Glutamatergic neuron (in vitro differentiated cells): ENCODE results near the gene OGFOD3. TPM values are rescaled to one million over a fixed set of nuclear protein-coding genes. Genes with fewer than 3 reads are reported as not detected.

Experiments
- DNase-seq: peaks from one replicate; pipeline ENCODE4 v3.0.0; 2022
- H3K27ac Mint-ChIP-seq: one replicate; pipeline ENCODE4 v1.8.0; 2020; ENCODE audit warnings: mild to moderate bottlenecking, mixed read lengths, inconsistent platforms; ENCODE audit not compliant: unreplicated experiment
- H3K27me3 Mint-ChIP-seq: one replicate; pipeline ENCODE4 v1.8.0; 2020; ENCODE audit warnings: mild to moderate bottlenecking, moderate library complexity, mixed read lengths, inconsistent platforms; ENCODE audit not compliant: unreplicated experiment
- H3K36me3 Mint-ChIP-seq: one replicate; pipeline ENCODE4 v1.8.0; 2020; ENCODE audit warnings: mild to moderate bottlenecking, mixed read lengths, inconsistent platforms; ENCODE audit not compliant: unreplicated experiment
- H3K4me1 Mint-ChIP-seq: one replicate; pipeline ENCODE4 v1.8.0; 2020; ENCODE audit warnings: mild to moderate bottlenecking, low read depth, mixed read lengths, inconsistent platforms; ENCODE audit not compliant: unreplicated experiment
- H3K4me3 Mint-ChIP-seq: one replicate; pipeline ENCODE4 v1.8.0; 2020; ENCODE audit warnings: mild to moderate bottlenecking, mixed read lengths, inconsistent platforms; ENCODE audit not compliant: unreplicated experiment
- H3K9me3 Mint-ChIP-seq: one replicate; pipeline ENCODE4 v1.8.0; 2020; ENCODE audit warnings: mild to moderate bottlenecking, moderate library complexity, mixed read lengths, inconsistent platforms; ENCODE audit not compliant: unreplicated experiment
- CTCF ChIP-seq: fragments of 200-600 bp; sonication (generic); IDR thresholded peaks from one replicate; pipeline ENCODE4 v1.5.0; 2021; ENCODE audit not compliant: partially characterized antibody, unreplicated experiment
- total RNA-seq: library from RNA; stranded (reverse); fragmentation: NEBNext Ultra II Directional; extraction: Animal tissue kit (Norgen Biotek cat#: 25700); gene quantifications from one replicate; pipeline ENCODE4 v1.2.1, GENCODE V29; 2021; ENCODE audit not compliant: unreplicated experiment

The OGFOD3 gene
- total RNA-seq, 1 donor from 2014 or later: 23.0 TPM

DNA sequence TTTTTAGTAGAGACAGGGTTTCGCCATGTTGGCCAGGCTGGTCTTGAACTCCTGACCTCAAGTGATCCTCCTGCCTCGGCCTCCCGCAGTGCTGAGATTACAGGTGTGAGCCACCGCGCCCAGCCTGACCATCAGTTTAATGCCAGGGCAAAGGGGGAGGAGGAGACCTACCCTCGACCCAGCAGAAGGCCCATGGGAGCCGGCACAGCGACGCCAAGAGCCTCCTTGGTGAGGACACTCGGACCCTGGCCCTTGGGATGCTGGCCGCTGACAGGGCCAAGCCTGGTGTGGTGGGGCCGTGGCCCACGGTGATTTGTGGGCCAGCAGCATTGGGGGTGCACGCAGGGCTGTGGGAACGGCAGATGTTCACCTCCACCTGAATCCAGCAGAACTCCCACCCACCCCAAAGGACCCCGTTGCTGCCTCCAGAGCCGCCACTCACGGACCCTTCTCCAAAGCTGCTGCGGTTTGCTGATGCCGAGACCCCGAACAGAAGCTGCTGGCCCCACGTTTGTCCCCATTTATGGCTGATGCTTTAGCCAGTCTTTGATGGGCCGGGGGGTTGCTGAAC, 26.8 kb downstream of the OGFOD3 start:
- Mint-ChIP-seq H3K36me3 (peaks cover 4% of the 10 kb centered on the region), H3K27ac (no peak overlapping the region), H3K9me3 (peaks cover 6% of the 10 kb centered on the region), H3K27me3 (peaks cover 5% of the 10 kb centered on the region), H3K4me1 (peaks cover 9% of the 10 kb centered on the region), H3K4me3 (no peak overlapping the region)
- TF ChIP-seq CTCF: no peak
- DNase-seq: no peak

DNA sequence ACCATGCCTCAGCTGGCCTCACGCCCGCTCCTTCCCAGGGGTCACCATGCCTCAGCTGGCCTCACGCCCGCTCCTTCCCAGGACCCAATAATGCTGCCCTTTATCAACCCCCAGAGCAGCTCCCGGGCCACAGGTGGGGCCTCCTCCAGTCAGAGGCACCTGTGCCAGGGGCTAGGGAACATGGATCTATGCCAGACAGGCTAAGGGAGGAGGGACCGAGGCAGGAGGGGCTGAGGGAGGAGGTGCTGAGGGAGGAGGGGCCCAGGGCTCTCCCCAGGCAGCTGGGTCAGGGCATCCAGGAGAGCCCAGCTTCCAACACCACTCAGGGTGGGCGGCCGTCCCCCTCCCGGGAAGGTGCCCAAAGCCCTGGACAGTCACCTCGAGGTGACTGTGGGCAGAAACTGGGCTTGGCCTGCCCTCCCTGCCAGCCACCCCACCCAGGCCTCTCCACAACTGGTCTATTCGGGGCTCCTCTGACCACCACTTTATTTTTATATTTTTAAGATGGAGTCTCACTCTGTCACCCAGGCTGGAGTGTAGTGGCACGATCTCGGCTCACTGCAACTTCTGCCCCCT, 27.4 kb downstream of the OGFOD3 start:
- peaks cover 9% of the 10 kb centered on the region for H3K4me1 Mint-ChIP-seq
- peaks cover 5% of the 10 kb centered on the region for H3K27me3 Mint-ChIP-seq
- H3K27ac Mint-ChIP-seq: no peak overlapping the region
- H3K9me3 Mint-ChIP-seq: peaks cover 3% of the 10 kb centered on the region
- DNase-seq: no peak
- TF ChIP-seq CTCF: no peak
- no peak overlapping the region for H3K4me3 Mint-ChIP-seq
- no peaks in the 10 kb centered on the region for H3K36me3 Mint-ChIP-seq

DNA sequence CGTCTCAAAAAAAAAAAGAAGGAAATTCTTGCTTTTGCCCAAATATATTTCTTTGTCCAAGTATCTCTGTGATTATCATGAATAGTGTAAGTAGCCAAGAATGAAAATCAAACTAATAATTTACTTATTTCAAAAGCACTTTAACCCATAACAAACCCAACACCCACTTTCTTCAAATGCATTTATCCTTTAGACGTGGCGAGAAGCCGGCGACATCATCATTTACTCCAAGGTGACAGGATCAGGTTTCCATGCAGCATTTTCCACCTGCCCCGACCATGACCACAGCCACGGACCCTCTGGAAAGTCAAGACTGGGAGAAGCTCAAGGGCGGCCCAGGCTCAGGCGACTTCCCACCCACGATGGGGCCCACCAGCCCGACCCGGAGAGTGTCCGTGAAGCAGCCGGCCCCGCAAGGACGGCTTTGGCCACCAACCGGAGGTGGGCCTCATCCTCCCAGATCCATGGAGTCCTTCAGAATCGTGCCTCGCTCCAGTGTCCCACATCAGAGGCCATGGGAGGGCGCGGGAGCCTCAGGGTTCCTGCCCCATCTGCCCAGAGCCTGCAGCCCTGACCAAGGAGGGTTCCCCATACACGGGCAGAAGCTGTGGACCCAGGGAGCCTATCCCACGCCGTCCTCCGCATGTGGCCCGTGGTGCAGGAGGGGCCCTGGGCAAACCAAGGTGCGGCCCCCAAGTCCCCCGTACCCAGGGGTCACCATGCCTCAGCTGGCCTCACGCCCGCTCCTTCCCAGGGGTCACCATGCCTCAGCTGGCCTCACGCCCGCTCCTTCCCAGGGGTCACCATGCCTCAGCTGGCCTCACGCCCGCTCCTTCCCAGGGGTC, 28.1 kb downstream of the OGFOD3 start:
- H3K27ac Mint-ChIP-seq: no peak overlapping the region
- DNase-seq: no peak
- H3K36me3 Mint-ChIP-seq: no peaks in the 10 kb centered on the region
- no peak for TF ChIP-seq CTCF
- H3K4me1 Mint-ChIP-seq: peaks cover 9% of the 10 kb centered on the region
- peaks cover 5% of the 10 kb centered on the region for H3K27me3 Mint-ChIP-seq
- H3K9me3 Mint-ChIP-seq: peaks cover 3% of the 10 kb centered on the region
- no peak overlapping the region for H3K4me3 Mint-ChIP-seq

- Mint-ChIP-seq H3K27ac (no peak overlapping the region), H3K4me1 (peaks cover 9% of the 10 kb centered on the region)
Measured at GRCh38 chr17:82389379-82389778, 29.0 kb downstream of the OGFOD3 start.

More at GRCh38 chr17:82389379-82389778, 29.0 kb downstream of the OGFOD3 start:
- Mint-ChIP-seq H3K27me3 (peaks cover 5% of the 10 kb centered on the region), H3K36me3 (no peaks in the 10 kb centered on the region), H3K9me3 (peaks cover 6% of the 10 kb centered on the region), H3K4me3 (peak overlapping the region; percentile 11)
- no peak for TF ChIP-seq CTCF
- DNase-seq: no peak
